Thoracic aorta endothelial cell (primary cell): ENCODE measurements around the gene TMEM151B. TPM values are rescaled to one million over a fixed set of nuclear protein-coding genes. Genes with fewer than 3 reads are reported as not detected.

ENCODE experiments used
- total RNA-seq: library from RNA; depleted of rRNA; stranded (reverse); fragments of >200 nt; gene quantifications from 2 replicates; pipeline ENCODE4 v1.2.3, GENCODE V29; 2012

TMEM151B gene
- 0.13 and 0.14 TPM in 2 replicates for total RNA-seq

DNA sequence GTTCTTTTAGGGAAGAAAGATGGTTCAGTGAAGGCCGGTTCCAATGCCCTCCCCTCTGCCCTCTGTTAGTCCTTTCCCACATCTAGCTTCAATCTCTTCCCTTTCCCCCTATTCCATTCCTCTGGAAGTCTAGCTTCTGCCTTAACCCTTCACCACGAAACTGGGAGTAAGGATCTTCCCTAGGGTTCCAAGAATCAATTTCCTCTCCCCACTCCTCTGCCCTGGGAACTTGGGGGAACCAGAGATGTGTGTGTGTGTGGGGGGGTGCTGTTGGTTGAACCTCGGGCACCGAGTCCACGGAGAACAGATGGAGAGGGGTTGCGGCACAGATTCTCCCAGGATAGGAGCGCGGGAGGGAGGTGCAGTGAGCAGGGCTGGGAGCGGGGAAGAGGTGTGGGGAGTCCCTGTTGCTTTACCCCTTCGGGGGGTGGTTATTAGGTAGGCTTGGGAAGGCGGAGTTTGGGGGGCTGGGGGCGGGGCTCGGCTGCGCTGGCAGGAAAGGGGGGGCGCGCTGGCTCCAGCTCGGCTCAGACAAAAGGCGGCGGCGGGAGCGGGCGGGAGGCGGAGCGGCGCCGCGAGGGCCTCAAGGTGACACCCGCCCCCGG, at the start of gene TMEM151B:
Gene TMEM151B, plus strand, starts transcription at position 530 of the 605 bp plus-strand sequence. CDS start 293 bp downstream, outside the sequence.

GRCh38 chr6:44223319-44224028, 46.8 kb upstream of the TMEM151B start, which contains the start of gene SLC29A1:
SLC29A1 (plus strand) TSS chr6:44223595; CDS start chr6:44227314, 3,719 bp downstream.

DNA sequence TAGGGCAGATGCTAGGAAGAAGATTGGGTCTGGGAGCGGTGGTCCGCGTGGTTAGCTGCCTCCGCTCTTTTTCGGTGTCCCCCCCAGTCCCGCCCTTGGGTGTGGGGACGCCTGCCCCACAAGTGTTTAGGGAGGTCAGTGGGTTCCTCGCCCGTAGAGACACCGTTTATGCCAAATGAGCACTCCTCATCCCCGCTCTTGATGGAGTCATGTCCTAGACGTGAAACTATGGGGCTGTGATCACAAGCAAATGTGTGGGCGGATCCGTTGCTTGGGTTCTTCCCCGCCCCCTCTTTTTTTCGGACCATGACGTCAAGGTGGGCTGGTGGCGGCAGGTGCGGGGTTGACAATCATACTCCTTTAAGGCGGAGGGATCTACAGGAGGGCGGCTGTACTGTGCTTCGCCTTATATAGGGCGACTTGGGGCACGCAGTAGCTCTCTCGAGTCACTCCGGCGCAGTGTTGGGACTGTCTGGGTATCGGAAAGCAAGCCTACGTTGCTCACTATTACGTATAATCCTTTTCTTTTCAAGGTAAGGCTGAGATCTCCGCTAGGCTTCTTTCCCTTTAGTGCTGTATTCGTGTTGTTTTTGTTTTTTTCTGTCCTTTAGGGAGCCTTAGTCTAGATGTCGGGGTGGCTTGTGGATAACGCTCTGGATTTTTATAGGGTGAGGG, 23.4 kb upstream of the TMEM151B start, which contains the start of gene HSP90AB1:
Gene HSP90AB1, plus strand, starts transcription at position 439 of the 675 bp plus-strand sequence. CDS start 1,529 bp downstream, outside the sequence.

DNA sequence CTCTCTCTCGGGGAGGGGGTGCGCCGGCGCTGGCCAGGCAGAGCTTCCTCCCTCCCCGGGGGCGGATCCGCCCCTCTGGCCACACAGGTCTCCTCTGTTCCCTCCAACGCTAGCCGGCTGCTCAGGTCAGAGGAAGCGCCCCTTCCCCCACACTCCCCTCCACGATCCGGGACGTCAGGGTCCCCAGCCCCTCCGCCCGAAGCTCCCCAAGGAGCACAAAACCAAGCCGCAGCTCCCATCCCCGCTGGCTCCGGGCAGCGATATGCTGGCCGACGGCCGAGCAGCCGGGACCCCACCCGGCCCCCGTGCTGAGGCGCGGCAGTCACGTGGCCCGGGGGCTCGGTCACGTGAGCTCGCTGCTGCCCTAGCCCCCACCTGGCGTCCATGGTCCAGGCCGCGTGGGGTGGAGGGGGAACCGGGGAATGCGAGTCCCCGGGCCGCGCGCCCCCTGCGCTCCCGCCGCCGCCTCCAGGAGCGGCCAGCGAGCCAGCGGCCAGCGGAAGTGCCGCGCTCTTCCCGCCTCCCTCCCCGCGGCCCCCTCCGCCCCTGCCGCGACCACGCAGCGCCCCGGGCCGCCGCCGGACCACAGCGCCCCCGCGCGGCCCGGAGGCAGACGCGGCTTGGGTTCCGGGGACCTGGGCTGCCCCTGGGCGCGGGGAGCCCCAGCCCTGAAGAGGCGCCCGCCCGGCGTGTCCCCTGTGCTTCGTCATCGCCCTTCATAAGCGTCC, 13.1 kb upstream of the TMEM151B start, which contains the start of gene SLC35B2:
Gene SLC35B2, minus strand, starts transcription at position 504 of the 728 bp plus-strand sequence. Its CDS starts 118 bp downstream, at position 386.

GRCh38 chr6:44265007-44265721, 5.1 kb upstream of the TMEM151B start, which contains the start of gene NFKBIE:
NFKBIE (minus strand) TSS chr6:44265551; CDS start chr6:44265346, 205 bp downstream.

GRCh38 chr6:44312901-44313788, 42.9 kb downstream of the TMEM151B start, which contains the start of gene AARS2:
AARS2 (minus strand) TSS chr6:44313347; CDS start chr6:44313323, 24 bp downstream.

GRCh38 chr6:44342489-44342888, 72.2 kb downstream of the TMEM151B start, which contains the start of gene SPATS1:
SPATS1 (plus strand) TSS chr6:44342650; CDS start chr6:44343096, 446 bp downstream.

Other genes with a start within 250 kb of the TMEM151B start
- gene MRPL14, start 143.0 kb upstream of the TMEM151B start, total RNA-seq: 32.7 and 45.2 TPM in 2 replicates
- 19.9 and 23.5 TPM in 2 replicates for gene TMEM63B, start 142.9 kb upstream of the TMEM151B start, total RNA-seq
- 1.6 and 3.5 TPM in 2 replicates for gene CAPN11, start 111.6 kb upstream of the TMEM151B start, total RNA-seq
- gene MYMX, start 53.5 kb upstream of the TMEM151B start, total RNA-seq: 1.1 TPM in 1 of 2 replicates, not detected in the other
- 119 and 132 TPM in 2 replicates for gene SLC29A1, start 46.9 kb upstream of the TMEM151B start, total RNA-seq
- 1,800 and 1,992 TPM in 2 replicates for gene HSP90AB1, start 23.3 kb upstream of the TMEM151B start, total RNA-seq
- gene SLC35B2, start 12.9 kb upstream of the TMEM151B start, total RNA-seq: 39.6 and 44.9 TPM in 2 replicates
- gene NFKBIE, start 4.9 kb upstream of the TMEM151B start, total RNA-seq: 27.0 and 29.8 TPM in 2 replicates
- gene AARS2, start 42.9 kb downstream of the TMEM151B start, total RNA-seq: 15.0 and 19.0 TPM in 2 replicates
- gene SPATS1, start 72.2 kb downstream of the TMEM151B start, total RNA-seq: not detected in 2 replicates
- gene CDC5L, start 117.3 kb downstream of the TMEM151B start, total RNA-seq: 34.7 and 35.6 TPM in 2 replicates